Stimulated activated CD4-positive, alpha-beta T cell treated with anti-CD3 and anti-CD28 coated beads, Interleukin-4, amount 100 ng/mL, for 24 hours (primary cell): ENCODE measurements around the gene CCNY.
"Not testable (repeated sequence)": the region's sequence is repeated elsewhere in the genome, so short reads cannot be mapped to it uniquely, and the experiment has no call there.

Experiments used
- DNase-seq: peaks from one replicate; pipeline ENCODE4 v3.0.0-alpha.2; 2020

The CCNY gene

DNA sequence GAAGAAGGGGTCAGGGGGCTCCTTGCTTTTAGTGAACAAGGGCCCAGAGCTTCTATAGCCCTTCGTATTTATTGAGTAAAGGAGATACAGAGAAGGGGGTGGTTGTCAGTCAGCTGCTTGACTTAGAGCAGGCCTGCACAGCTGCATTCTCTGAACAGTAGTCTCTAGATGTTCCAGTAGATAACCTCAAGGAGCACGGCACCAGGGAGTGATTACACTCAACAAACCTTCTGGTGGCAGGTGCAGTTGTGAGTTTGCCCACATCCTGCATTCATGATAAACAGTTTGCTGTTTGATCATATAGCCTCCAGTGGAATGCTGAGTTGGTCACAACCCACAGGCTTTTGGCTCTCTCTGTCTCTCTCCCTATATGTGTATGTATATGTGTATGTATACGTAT, 198.8 kb downstream of the CCNY start:
- no peak for DNase-seq

- no peak for DNase-seq
Observed at GRCh38 chr10:35536789-35537188, 200.5 kb downstream of the CCNY start.

- DNase-seq, result not testable (repeated sequence)
Observed at GRCh38 chr10:35537925-35538324, 201.6 kb downstream of the CCNY start.

- DNase-seq, result no peak
Observed at GRCh38 chr10:35540296-35541164, 204.2 kb downstream of the CCNY start.

- no peak for DNase-seq
Observed at GRCh38 chr10:35541720-35542119, 205.4 kb downstream of the CCNY start.

GRCh38 chr10:35542303-35542702, 206.0 kb downstream of the CCNY start:
- DNase-seq, result no peak

DNA sequence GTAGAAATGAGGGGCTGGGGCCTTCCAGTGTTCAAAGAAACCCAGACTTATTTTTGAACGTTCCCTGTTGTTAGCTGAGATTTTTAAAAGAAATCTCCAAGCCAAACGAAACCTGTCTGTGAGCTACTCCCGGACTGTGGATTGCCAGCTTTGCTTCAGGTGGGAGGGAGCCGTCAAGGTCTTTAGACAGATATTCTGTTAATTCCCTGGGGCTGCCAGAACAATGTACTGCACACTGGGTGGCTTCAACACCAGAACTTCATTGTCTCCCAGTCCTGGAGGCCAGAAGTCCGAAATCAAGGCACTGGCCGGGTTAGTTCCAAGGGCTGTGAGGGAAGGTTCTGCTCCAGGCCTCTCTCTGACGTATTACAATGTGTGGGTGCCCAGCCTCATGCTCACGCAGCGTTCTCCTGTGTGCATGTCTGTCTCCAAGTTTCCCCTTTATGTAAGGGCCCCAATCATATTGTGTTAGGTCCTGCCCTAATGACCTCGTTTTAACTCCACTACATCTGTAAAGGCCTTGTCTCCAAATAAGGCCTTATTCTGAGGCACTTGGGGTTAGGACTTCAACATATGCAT, 208.9 kb downstream of the CCNY start:
- no peak for DNase-seq

DNA sequence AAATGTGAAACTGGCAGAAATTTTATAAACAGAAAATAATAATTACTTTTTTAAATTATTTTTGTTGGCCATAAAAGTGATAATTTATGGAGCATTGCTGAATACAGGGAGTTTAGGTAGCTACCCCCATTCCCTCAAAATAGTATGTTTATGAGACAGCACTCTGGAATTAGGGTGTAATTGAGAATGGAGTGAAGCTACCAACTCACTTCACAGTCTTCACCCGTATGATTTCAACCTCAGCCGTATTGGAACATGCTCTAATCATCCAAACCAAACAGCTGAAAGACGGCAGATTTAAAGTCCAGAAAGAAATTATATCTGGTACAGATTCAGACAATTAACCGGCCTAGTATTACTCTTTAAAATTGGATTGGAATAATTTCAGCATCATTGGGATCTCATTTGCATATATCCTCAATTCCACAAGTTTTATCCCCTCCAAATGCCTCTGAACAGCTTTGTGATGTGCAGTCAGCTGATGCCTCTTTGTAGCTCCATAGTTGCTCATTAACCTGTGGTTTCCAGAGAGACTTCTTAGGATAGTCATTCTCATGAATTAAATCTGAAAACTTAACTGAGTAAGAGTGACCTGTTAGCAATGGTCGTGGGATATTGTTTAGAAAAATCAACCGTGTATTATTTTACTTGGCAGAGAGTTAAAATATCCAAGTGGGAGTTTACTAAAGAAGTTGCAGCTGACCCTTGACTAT, 209.7 kb downstream of the CCNY start:
- DNase-seq, result no peak

- DNase-seq, result no peak
Observed at GRCh38 chr10:35546824-35547225, 210.5 kb downstream of the CCNY start.

GRCh38 chr10:35552650-35553342, 216.5 kb downstream of the CCNY start:
- no peak for DNase-seq

DNA sequence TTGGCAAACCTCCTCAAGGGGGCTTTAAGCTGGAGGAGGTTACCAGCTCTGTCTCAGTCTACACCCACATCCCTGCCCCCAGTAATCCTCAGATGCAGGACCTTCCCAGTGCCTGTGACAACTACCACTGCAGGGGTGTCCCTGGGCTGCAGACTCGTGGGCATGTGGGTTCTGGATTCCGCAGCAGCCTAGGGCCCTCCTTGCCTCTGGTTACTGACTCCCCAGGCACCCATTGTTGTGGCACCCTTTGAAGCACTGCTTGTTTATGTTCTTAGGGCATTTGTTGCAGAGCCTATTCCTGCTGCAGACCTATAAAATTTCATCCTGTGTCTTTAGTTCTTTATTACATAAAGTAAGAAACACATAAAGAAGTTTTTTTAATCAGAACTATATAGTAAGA, 217.7 kb downstream of the CCNY start:
- DNase-seq, result no peak

DNA sequence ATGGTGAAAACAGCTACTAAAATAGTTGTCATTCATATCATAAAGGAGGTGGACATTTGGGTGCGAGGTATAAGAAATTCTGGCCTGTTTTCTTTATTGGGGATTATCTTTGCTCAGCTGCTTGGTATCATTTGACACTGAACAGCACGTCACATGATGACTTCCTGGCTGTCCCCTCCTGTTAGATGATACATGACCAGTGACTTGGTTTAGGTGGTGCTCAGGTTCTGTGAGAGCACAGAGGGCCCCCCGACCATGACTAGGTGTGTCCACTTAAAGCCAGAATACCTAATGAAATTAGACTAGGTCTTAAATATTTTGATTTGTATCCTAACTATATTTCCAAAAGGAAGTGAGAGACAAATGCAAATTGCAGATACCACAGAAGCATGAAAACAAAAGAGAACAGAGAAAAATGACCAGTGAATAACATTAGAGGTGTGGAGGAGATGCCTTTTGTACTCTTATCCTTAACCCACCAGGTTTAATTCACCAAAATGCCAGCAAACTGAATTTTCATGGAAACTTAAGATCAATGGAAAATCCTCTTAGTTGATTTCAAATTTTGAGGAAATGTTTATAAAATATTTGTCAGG, 218.2 kb downstream of the CCNY start:
- no peak for DNase-seq

GRCh38 chr10:35555962-35556930, 219.9 kb downstream of the CCNY start:
- DNase-seq, result no peak

- DNase-seq, result no peak
Observed at GRCh38 chr10:35558276-35558675, 222.0 kb downstream of the CCNY start.

- no peak for DNase-seq
Observed at GRCh38 chr10:35559416-35559815, 223.1 kb downstream of the CCNY start.

- DNase-seq, result no peak
Observed at GRCh38 chr10:35561715-35562114, 225.4 kb downstream of the CCNY start.

GRCh38 chr10:35562427-35562826, 226.1 kb downstream of the CCNY start:
- DNase-seq, result no peak

GRCh38 chr10:35563261-35563891, 227.1 kb downstream of the CCNY start:
- DNase-seq, result peak; percentile 48

DNA sequence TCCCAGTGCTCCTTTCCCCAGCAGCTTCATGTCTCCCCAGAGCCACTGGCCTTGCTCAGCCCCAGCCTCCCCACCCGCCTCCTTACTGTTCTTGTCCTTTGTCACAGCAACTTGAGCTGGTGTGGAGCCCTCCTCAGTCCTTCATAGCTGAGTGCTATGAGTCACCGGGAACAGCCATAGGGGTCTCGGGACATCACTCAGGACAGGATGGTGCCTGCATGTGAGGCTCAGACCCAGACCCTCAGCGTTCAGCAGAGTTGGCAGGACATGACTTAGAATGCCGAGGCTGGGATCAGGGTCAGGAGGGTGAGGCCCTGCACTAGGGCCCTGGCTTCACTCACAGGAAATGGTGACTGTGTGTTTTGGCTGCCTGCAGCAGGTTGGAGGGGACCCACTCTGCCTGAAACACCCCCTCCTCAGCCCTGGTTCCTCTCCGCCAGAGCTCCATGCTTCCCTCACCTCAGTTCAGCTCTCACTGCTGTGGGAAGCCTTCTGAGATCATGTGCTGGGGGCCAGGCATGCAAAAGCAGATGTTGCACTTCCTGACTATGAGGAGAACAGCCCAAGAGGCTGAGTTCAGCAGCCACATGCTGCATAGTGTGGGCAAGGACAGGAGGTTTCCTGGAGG, 228.1 kb downstream of the CCNY start:
- no peak for DNase-seq

- no peak for DNase-seq
Observed at GRCh38 chr10:35565602-35566081, 229.3 kb downstream of the CCNY start.
